HCT116 (cell line): ENCODE data around the gene CDCA4. TPM values are rescaled to one million over a fixed set of nuclear protein-coding genes. Genes with fewer than 3 reads are reported as not detected.

Experiments used
- ATAC-seq: fragments of 200-7000 bp; cut with Tn5 transposase; 2 replicates; pipeline ENCODE4 v1.9.1; 2020; ENCODE audit warnings: mild to moderate bottlenecking, moderate library complexity
- BruUV-seq: library from RNA; stranded (reverse); fragments of 400-500 nt; replicated peaks from 2 replicates; lab custom pipeline; 2021; lab: Mats Ljungman, UMichigan
- CTCF ChIA-PET: fragments of 300-600 bp; sonication (Branson Sonifier 250); formaldehyde crosslinking; loops from one replicate; lab custom pipeline; 2021; ENCODE audit warnings: antibody characterized with exemption; lab: Charles Lee
- POLR2A ChIA-PET: fragments of 300-600, 350-600 bp; sonication (Branson Sonifier 250); formaldehyde crosslinking; loops from one replicate; lab custom pipeline; 2021; ENCODE audit warnings: antibody characterized with exemption; lab: Charles Lee
- RAD21 ChIA-PET, 2 experiments: fragments of 300-600 bp; sonication (Branson Sonifier 250); formaldehyde crosslinking; loops; one replicate each; lab custom pipeline; 2023; ENCODE audit warnings: low total read pairs in 2 of 2; ENCODE audit not compliant: uncharacterized antibody in 2 of 2, unreplicated experiment in 2 of 2, low non-redundant PET in 1 of 2; lab: Charles Lee
- DNase-seq: peaks from one replicate; pipeline ENCODE4 v3.0.0-alpha.2; 2010; ENCODE audit warnings: low read depth, low spot score
- H2AFZ ChIP-seq: fragments of 200-600 bp; shearing (Covaris generic), sonication (generic); 2 replicates; pipeline ENCODE4 v1.6.1; 2017; ENCODE audit warnings: low read depth, mixed run types, mixed read lengths, antibody characterized with exemption, low read length; ENCODE audit not compliant: poor library complexity, severe bottlenecking
- H3K27ac ChIP-seq: 2 replicates; pipeline ENCODE4 v1.5.1; 2012; ENCODE audit warnings: low read depth, low read length
- H3K27me3 ChIP-seq: fragments of 200-600 bp; sonication (generic); 2 replicates; pipeline ENCODE4 v1.6.1; 2016; ENCODE audit warnings: mixed run types, low read length, mixed read lengths; ENCODE audit not compliant: insufficient read depth
- H3K36me3 ChIP-seq, 2 experiments: fragments of 200-500 bp in 1 of 2; fragments of 200-600 bp in 1 of 2; sonication (Bioruptor generic) in 1 of 2; sonication (generic) in 1 of 2; 2 replicates each; pipeline versions ENCODE4 v1.5.1 to v1.6.1; 2014 to 2016; ENCODE audit warnings: low read length in 2 of 2, inconsistent platforms in 1 of 2, mixed read lengths in 1 of 2, mixed run types in 1 of 2; ENCODE audit not compliant: insufficient read depth in 2 of 2, control insufficient read depth in 1 of 2
- H3K4me1 ChIP-seq, 2 experiments: fragments of 200-600 bp in 1 of 2; sonication (generic) in 1 of 2; 2 replicates each; pipeline versions ENCODE4 v1.5.1 to v1.6.1; 2012 to 2017; ENCODE audit warnings: low read length in 2 of 2, inconsistent platforms in 1 of 2, mild to moderate bottlenecking in 1 of 2, mixed read lengths in 1 of 2, mixed run types in 1 of 2, moderate library complexity in 1 of 2; ENCODE audit not compliant: insufficient read depth in 2 of 2, control insufficient read depth in 1 of 2
- H3K4me2 ChIP-seq: fragments of 200-600 bp; sonication (generic); 2 replicates; pipeline ENCODE4 v1.6.1; 2017; ENCODE audit warnings: mixed run types, low read length, mixed read lengths
- H3K4me3 ChIP-seq, 2 experiments: fragments of 200-600 bp in 1 of 2; sonication (generic) in 1 of 2; replicated peaks in 1 of 2; 2 replicates each; pipeline ENCODE4 v1.5.1; 2011 to 2016; ENCODE audit warnings: low read length in 2 of 2, control low read depth in 1 of 2, low read depth in 1 of 2, mild to moderate bottlenecking in 1 of 2, mixed read lengths in 1 of 2, mixed run types in 1 of 2
- H3K79me2 ChIP-seq: fragments of 200-600 bp; sonication (generic); 2 replicates; pipeline ENCODE4 v1.6.1; 2017; ENCODE audit warnings: mild to moderate bottlenecking, mixed run types, low read length, moderate library complexity, mixed read lengths; ENCODE audit not compliant: insufficient read depth
- H3K9ac ChIP-seq: fragments of 200-600 bp; sonication (generic); 2 replicates; pipeline ENCODE4 v1.6.1; 2016; ENCODE audit warnings: low read length, mixed read lengths
- H3K9me2 ChIP-seq: fragments of 200-600 bp; sonication (generic), shearing (Covaris generic); 2 replicates; pipeline ENCODE4 v1.6.1; 2017; ENCODE audit warnings: mixed run types, mild to moderate bottlenecking, moderate library complexity; ENCODE audit not compliant: insufficient read depth
- H3K9me3 ChIP-seq, 2 experiments: fragments of 200-500 bp in 1 of 2; fragments of 200-600 bp in 1 of 2; sonication (Bioruptor generic) in 1 of 2; sonication (generic) in 1 of 2; 2 replicates each; pipeline ENCODE4 v1.6.1; 2014 to 2017; ENCODE audit warnings: low read length in 2 of 2, mixed read lengths in 2 of 2, inconsistent platforms in 1 of 2, low read depth in 1 of 2, mild to moderate bottlenecking in 1 of 2, mixed run types in 1 of 2, moderate library complexity in 1 of 2; ENCODE audit not compliant: control insufficient read depth in 1 of 2, insufficient read depth in 1 of 2
- H4K20me1 ChIP-seq: fragments of 200-600 bp; sonication (generic), shearing (Covaris generic); 2 replicates; pipeline ENCODE4 v1.6.1; 2017; ENCODE audit warnings: mixed run types, mild to moderate bottlenecking, moderate library complexity; ENCODE audit not compliant: insufficient read depth
- CEBPB ChIP-seq: IDR thresholded peaks from 2 replicates; pipeline ENCODE4 v1.6.1; 2012; ENCODE audit warnings: low read depth
- ELF1 ChIP-seq: IDR thresholded peaks from 2 replicates; pipeline ENCODE4 v1.6.1; 2012; ENCODE audit warnings: low read depth, borderline replicate concordance
- POLR2A ChIP-seq: IDR thresholded peaks from 2 replicates; pipeline ENCODE4 v1.7.0; 2011; ENCODE audit warnings: borderline replicate concordance; ENCODE audit not compliant: insufficient read depth, insufficient read length; ENCODE audit errors: extremely low read depth
- intact Hi-C: fragments of 100-400 bp; cut with micrococcal nuclease; formaldehyde crosslinking; loops from 2 replicates; pipeline ENCODE4 v1.10.0; 2022
- total RNA-seq: library from RNA; stranded (reverse); gene quantifications from one replicate; pipeline ENCODE4 v1.2.1, GENCODE V29; 2021; ENCODE audit not compliant: unreplicated experiment
- TF ChIP-seq, protein P1 (sequence below): IDR thresholded peaks from 2 replicates; pipeline ENCODE4 v1.6.1; 2011; ENCODE audit warnings: mild to moderate bottlenecking, low read length, moderate library complexity; ENCODE audit not compliant: insufficient replicate concordance; ENCODE audit errors: extremely low read depth
- TF ChIP-seq, protein P2 (sequence below): IDR thresholded peaks from 2 replicates; pipeline ENCODE4 v1.6.1; 2012

CDCA4 gene
- total RNA-seq, 1 experiment from 2014 or later, result 62.4 TPM

DNA sequence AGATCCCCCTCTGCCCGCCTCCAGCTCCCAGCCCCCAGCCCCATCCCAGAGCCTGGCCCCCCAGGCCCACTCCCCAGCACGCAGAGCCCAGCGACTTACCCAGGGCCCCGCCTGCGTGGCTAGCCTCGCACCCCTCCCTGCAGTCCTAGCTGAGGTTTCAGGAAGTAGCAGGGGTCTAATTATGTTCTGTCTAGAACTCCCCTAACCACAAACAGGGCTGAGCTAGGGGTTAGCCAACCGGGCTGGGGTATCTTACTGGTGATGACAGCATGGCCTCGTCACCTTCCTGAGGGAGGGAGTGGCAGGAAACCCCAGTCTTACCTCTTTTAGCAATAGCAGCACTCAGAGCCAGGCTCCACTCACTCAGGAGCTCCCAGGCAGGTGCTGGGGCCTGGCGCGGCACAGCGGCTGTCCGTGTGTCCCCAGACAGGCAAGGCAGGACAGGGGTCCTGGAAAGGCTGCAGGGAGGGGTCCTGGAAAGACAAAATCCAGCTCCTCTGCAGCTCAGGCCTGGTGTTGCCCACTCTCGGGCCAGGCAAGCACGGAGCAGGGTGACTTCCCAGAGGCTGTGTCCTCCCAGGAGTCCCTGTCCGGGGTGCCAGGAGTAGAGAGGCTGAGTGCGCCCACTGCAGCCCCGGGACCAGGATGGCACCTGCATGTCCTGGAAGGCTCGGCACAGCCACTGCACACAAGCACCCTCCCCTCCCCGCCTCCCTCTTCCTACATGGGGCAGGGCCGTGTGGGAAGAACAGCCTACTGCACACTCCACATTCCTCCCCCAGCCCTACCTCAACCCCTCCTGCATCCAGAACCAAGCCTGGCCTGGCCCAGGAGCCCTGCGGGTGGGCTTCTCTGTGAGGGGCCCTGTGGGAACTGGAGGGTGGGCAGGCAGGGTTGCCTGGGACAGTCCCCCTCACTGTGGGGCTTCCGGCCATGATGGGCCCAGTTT is 44.7 kb upstream of the CDCA4 start, which contains the start of gene GPR132:
Gene GPR132, minus strand, starts transcription at position 151 of the 949 bp plus-strand sequence. CDS start 10,010 bp downstream, outside the sequence.
- ChIA-PET POLR2A (no interaction called here), CTCF (no interaction called here), RAD21 (no interaction called here)
- H3K27me3 ChIP-seq, result no peaks in the 10 kb centered on the region
- BruUV-seq, result no TSS peak
- TF ChIP-seq, protein P1, sequence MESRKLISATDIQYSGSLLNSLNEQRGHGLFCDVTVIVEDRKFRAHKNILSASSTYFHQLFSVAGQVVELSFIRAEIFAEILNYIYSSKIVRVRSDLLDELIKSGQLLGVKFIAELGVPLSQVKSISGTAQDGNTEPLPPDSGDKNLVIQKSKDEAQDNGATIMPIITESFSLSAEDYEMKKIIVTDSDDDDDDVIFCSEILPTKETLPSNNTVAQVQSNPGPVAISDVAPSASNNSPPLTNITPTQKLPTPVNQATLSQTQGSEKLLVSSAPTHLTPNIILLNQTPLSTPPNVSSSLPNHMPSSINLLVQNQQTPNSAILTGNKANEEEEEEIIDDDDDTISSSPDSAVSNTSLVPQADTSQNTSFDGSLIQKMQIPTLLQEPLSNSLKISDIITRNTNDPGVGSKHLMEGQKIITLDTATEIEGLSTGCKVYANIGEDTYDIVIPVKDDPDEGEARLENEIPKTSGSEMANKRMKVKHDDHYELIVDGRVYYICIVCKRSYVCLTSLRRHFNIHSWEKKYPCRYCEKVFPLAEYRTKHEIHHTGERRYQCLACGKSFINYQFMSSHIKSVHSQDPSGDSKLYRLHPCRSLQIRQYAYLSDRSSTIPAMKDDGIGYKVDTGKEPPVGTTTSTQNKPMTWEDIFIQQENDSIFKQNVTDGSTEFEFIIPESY, result no peak
- peak; percentile 33 for ATAC-seq
- H3K4me2 ChIP-seq, result no peak within 1 kb of the TSS
- no peaks in the 10 kb centered on the region for H3K36me3 ChIP-seq
- no peak within 1 kb of the TSS for H2AFZ ChIP-seq
- DNase-seq, result no peak
- intact Hi-C loops, result no loop called here
- no peak within 1 kb of the TSS for H3K9ac ChIP-seq
- H3K9me3 ChIP-seq, result no peaks in the 10 kb centered on the region
- no peak within 1 kb of the TSS; the same call in 1 of the 2 replicates for H3K27ac ChIP-seq
- H3K4me1 ChIP-seq, result peaks cover 0 to 34% of the 10 kb centered on the region in 2 experiments; a peak in 3 of 4 replicates
- H3K4me3 ChIP-seq, result no peak within 1 kb of the TSS
- no peaks in the 10 kb centered on the region for H4K20me1 ChIP-seq
- H3K79me2 ChIP-seq, result no peaks in the 10 kb centered on the region
- no peaks in the 10 kb centered on the region for H3K9me2 ChIP-seq

- TF ChIP-seq ELF1 (no peak), CEBPB (no peak), POLR2A (no peak)
- TF ChIP-seq, protein P2, sequence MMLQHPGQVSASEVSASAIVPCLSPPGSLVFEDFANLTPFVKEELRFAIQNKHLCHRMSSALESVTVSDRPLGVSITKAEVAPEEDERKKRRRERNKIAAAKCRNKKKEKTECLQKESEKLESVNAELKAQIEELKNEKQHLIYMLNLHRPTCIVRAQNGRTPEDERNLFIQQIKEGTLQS, result no peak
- TF ChIP-seq, all 23 proteins: peak for 0
- H4K20me1 ChIP-seq, result no peaks in the 10 kb centered on the region
- H3K9me2 ChIP-seq, result no peaks in the 10 kb centered on the region
- DNase-seq, result no peak
- no peaks in the 10 kb centered on the region for H3K36me3 ChIP-seq
- H3K4me1 ChIP-seq, result peaks cover 0 to 26% of the 10 kb centered on the region in 2 experiments; a peak in 3 of 4 replicates
- intact Hi-C loops, result no loop called here
- ChIA-PET CTCF (no interaction called here), RAD21 (no interaction called here), POLR2A (interaction anchor here (1.0 kb wide), 1 partner anchor 10 kb away, joined by 3 read pairs; no protein-coding TSS in a partner anchor)
- ATAC-seq, result no peak
- H2AFZ ChIP-seq, result no peak overlapping the region
- no TSS peak for BruUV-seq
- H3K9me3 ChIP-seq, result no peaks in the 10 kb centered on the region
- H3K4me3 ChIP-seq, result no peak overlapping the region
- H3K9ac ChIP-seq, result no peak overlapping the region
- H3K79me2 ChIP-seq, result no peaks in the 10 kb centered on the region
- no peaks in the 10 kb centered on the region for H3K27me3 ChIP-seq
- H3K27ac ChIP-seq, result no peak overlapping the region
- no peak overlapping the region for H3K4me2 ChIP-seq
Measured at GRCh38 chr14:105064721-105065143, 43.8 kb upstream of the CDCA4 start.
